BE2C (cell line): ENCODE data around the gene RNF4.

Source experiments
- DNase-seq: peaks from one replicate; pipeline ENCODE4 v3.0.0-alpha.2; 2020
- H3K27me3 ChIP-seq: fragments of 250-450 bp; sonication (Bioruptor Pico); 2 replicates; pipeline ENCODE4 v1.5.1; 2020; ENCODE audit warnings: mild to moderate bottlenecking
- H3K36me3 ChIP-seq: fragments of 250-450 bp; sonication (Bioruptor Pico); 2 replicates; pipeline ENCODE4 v1.5.1; 2020; ENCODE audit warnings: mild to moderate bottlenecking
- H3K4me1 ChIP-seq: fragments of 250-450 bp; sonication (Bioruptor Pico); 2 replicates; pipeline ENCODE4 v1.5.1; 2020
- H3K4me3 ChIP-seq: 2 replicates; pipeline ENCODE4 v1.5.1; 2011; ENCODE audit warnings: low read depth, low read length
- H3K9me3 ChIP-seq: fragments of 250-450 bp; sonication (Bioruptor Pico); 2 replicates; pipeline ENCODE4 v1.5.1; 2020
- TF ChIP-seq, protein P1 (sequence below): IDR thresholded peaks from 2 replicates; pipeline ENCODE4 v1.5.1; 2012; ENCODE audit warnings: mild to moderate bottlenecking, low read depth, low read length

The RNF4 gene

DNA sequence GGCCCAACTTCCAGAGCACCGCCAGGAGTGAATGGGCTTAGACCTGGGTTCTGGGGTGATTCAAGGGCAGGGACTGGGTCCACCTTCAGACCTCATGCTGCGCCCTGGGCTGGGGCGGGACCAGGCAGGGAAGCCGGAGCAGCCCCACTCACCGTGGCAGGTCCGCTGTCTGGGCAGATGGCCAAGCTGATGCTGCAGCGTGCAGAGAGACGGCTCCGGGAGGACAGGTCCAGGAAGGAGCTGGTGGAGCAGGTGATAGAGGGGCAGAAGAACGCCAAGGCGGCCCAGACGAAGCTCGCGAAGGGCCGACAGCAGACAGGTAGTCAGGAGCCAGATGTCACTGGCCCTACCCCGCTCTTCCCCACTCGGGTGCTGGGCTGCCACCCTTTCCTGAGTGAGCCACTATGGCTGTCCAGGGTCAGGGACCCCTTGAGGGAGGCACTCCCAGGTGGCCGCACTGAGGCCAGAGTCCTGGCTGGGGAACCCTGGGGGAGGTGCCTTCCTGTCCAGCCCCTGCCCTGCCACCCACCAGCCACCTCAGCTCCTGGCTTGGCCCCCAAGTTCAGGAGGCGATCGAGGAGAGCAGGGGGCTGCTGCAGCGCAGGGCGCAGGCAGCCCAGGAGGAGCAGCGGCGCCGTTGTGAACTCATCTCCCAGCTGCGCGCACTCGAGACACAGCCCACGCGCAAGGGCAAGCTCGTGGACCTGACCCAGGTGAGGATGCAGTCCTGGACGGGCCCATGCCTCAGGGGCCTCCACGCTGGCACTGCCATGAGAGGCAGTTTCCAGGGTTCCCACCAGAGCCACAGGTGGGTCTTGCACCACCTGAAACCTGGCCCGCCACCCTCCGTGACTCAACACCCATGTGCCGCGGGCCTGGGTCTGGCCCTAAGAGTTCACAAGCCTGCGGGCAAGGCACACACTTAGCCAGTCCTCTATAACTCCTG, 10.1 kb upstream of the RNF4 start:
- Histone ChIP-seq H3K36me3 (no peaks in the 10 kb centered on the region), H3K9me3 (no peaks in the 10 kb centered on the region; the same call in 1 of the 2 replicates)

DNA sequence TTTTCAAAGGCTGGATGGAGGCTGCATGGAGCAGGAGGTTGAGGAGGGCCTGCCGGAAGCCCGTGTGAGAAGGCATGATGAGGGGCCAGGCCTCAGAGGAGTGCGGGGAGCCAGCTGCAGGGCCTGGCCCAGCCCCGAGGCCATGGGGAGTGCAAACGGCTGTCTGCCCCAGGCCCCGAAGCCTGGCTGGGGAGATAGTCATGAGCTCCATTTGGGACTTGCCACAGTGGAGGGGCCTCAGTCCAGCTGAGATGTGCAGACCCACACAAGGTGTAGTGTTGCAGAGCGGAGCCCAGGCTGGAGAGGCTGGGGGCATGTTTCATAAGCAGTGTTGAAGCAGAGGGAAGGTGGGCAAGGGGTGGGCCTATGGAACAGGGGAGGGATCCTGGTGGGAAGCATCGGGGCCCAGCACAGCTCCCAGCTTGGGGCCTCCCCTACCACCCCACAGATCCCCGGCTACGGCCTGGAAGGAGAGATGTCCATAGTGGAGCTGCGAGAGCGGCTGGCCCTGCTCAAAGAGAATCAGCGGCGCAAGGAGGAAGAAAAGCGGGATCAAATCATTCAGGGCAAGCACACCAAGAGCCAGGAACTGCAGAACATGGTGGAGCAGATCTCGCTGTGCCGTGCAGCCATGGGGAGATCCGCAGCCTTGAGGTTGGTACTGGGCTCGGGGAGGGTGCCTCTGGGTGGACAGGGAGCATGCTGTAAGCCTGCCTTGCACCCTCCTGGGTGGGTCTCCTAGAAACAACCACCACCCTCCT, 9.1 kb upstream of the RNF4 start:
- Histone ChIP-seq H3K27me3 (no peaks in the 10 kb centered on the region), H3K36me3 (no peaks in the 10 kb centered on the region), H3K4me1 (peaks cover 4% of the 10 kb centered on the region; the same call in 1 of the 2 replicates), H3K9me3 (no peaks in the 10 kb centered on the region; the same call in 1 of the 2 replicates), H3K4me3 (no peak overlapping the region)
- DNase-seq = no peak
- TF ChIP-seq, protein P1, sequence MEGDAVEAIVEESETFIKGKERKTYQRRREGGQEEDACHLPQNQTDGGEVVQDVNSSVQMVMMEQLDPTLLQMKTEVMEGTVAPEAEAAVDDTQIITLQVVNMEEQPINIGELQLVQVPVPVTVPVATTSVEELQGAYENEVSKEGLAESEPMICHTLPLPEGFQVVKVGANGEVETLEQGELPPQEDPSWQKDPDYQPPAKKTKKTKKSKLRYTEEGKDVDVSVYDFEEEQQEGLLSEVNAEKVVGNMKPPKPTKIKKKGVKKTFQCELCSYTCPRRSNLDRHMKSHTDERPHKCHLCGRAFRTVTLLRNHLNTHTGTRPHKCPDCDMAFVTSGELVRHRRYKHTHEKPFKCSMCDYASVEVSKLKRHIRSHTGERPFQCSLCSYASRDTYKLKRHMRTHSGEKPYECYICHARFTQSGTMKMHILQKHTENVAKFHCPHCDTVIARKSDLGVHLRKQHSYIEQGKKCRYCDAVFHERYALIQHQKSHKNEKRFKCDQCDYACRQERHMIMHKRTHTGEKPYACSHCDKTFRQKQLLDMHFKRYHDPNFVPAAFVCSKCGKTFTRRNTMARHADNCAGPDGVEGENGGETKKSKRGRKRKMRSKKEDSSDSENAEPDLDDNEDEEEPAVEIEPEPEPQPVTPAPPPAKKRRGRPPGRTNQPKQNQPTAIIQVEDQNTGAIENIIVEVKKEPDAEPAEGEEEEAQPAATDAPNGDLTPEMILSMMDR = no peak

More for the DNA sequence above, 10.1 kb upstream of the RNF4 start:
- H3K4me1 ChIP-seq = peaks cover 4% of the 10 kb centered on the region; the same call in 1 of the 2 replicates
- H3K27me3 ChIP-seq = no peaks in the 10 kb centered on the region
- TF ChIP-seq, protein P1 = no peak
- no peak overlapping the region for H3K4me3 ChIP-seq
- DNase-seq = peak; percentile 53

DNA sequence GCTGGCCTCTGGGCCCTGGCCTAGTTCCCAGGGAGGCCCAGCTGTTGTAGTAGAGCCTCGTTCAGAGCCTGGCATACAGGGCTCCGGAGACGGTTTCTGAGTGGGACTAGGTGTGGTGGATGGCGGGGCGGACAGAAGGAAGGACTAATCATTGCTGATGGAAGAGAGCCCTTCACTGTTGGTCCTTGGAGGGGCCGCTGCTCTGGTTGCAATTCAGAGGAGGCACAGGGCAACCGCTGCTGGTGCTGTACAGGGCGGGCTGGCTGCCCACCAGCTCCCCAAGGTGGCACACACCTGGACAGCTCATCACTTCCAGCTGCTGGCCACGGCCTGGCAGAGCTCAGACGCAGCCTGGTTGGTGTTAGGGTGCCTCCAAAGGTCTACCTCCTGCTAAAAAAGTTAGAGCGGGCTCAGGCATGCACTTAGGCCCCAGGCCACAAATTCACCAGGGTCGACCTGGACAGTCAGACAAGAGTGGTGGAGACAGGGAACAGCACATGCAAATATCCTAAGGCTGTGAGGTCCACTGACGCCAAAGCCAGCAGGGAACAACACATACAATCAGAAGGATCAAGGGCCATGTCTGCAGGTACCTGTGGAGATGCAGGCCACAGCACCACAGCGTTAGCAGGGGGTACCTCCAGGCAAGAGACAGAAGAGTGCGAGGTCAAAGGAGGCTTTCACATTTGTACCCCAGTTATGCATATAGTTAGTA, 7.5 kb upstream of the RNF4 start:
- DNase-seq = no peak
- Histone ChIP-seq H3K4me3 (no peak overlapping the region), H3K27me3 (no peaks in the 10 kb centered on the region), H3K9me3 (no peaks in the 10 kb centered on the region; the same call in 1 of the 2 replicates), H3K4me1 (peaks cover 4% of the 10 kb centered on the region; the same call in 1 of the 2 replicates), H3K36me3 (no peaks in the 10 kb centered on the region)
- TF ChIP-seq, protein P1 = no peak

DNA sequence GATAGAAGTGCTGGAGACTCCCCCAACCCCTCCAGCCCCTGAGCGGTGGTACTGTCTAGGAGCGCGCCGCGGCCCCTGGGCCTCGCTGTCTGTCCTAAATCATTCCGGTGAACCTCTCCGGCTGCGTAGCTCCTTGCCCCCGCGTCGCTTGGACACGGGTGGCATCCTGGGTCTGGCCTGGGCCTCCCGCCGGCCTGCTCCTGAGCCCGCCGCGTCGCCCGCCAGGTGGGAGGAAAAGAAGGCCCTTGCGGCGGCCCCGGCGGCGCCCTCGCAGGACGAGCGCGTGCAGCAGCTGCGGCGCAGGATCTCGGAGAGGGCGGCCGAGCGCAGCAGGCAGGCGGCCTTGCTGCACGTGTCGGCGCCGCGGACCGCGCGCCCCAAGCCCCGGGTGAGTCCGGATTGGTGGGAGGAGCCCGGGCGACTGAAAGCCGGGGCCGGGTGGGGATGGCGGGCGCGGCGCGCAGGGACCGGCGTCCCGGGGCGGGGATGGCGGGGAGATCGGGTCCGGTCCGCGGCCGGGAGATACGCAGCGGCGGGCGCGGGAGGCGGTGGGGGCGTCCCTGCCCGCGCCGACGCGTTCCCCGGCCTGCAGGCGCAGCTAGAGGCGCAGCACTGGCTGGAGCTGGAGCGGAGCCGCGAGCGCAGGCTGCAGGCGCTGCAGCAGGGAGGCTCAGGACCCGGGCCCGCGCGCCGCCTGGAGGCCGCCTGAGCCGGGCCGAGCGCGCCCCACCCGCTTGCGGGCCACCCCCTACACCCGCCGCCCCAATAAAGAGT, 6.5 kb upstream of the RNF4 start:
- Histone ChIP-seq H3K27me3 (no peaks in the 10 kb centered on the region), H3K36me3 (no peaks in the 10 kb centered on the region), H3K4me1 (peaks cover 4% of the 10 kb centered on the region; the same call in 1 of the 2 replicates), H3K9me3 (no peaks in the 10 kb centered on the region; the same call in 1 of the 2 replicates), H3K4me3 (peak overlapping the region; percentile 51)
- TF ChIP-seq, protein P1 = no peak
- peak; percentile 86 for DNase-seq

DNA sequence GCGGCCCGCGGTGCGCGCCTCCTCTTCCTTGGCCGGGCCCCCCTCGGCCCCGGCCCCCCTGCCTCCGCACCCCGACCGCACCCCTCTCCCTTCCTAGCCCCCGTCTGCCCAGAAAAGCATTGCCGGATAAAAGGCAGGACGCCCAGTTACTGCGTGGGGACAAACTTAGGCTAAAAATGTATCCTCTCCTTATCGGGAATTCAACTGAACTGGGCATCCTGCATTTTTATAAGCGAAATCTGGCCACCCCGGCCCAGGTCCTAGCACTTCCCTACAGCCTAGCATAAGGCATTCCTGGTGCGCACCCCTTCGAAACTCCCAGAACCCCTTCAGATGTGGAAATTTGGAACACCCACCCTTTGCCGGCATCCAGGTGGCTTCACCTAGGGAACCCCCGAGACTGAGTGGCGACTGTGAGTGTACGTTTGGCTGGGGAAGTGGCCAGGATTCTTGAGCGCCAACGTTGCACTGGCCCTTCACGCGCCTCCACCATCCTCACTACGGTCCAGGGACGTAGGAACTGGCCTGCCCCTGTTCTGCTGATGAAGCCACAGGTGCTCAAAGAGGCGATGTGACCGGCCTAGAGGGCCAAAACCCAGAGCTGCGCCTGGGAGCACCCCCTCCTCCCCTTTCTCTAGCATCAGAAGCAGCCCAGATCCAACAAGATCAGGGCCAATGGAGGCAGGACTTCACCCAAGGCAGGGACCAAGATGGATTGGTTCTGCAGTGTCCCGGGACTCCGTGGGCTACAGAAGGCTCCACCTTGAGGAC, 5.7 kb upstream of the RNF4 start:
- Histone ChIP-seq H3K36me3 (no peaks in the 10 kb centered on the region), H3K4me3 (peak overlapping the region; percentile 51), H3K4me1 (peaks cover 4% of the 10 kb centered on the region; the same call in 1 of the 2 replicates), H3K9me3 (no peaks in the 10 kb centered on the region; the same call in 1 of the 2 replicates), H3K27me3 (no peaks in the 10 kb centered on the region)
- TF ChIP-seq, protein P1 = no peak; the same call in 1 of the 2 replicates
- no peak for DNase-seq
